HuH-7.5 (cell line): ENCODE data around the gene TIGIT.

Experiments
- DNase-seq: peaks from one replicate; pipeline ENCODE4 v3.0.0; 2011; ENCODE audit warnings: low spot score

Gene TIGIT

DNA sequence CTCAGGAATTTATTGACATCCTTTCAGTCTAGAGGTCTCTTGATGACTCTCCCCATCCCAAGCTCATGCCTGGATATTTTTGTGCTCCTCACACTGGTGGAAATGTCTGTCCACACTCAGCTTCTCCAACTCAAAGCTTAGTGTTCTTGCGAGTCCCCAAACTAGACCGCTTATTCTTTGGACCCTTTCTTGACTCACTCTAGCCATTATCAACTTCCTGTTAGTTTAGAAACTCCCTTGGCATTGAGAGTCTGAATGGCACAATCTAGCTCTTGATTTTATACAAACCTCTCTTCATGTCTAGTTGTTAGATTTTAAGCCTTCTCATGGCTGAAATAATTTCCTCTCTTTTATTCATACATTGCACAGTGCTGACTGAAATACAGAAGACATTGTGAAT, 19.6 kb downstream of the TIGIT start:
- no peak for DNase-seq

DNA sequence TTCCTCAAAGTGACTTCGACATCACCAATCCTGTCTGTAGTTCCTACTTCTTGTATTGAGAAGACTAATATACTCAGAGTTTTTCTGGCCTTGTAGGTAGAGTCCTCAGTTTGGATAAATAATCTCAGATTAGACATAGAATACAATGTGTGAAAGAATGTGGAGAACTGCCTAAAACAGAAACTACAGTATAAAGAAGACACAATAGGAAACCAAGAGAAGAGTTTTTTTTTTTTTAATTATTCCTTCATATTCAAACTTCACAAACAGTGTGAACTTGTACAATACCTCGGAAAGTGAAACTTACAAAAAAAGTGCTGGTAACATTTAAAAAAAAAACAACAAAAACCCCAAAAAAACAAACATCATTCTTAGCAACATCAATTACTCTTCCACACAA, 20.5 kb downstream of the TIGIT start:
- no peak for DNase-seq

DNA sequence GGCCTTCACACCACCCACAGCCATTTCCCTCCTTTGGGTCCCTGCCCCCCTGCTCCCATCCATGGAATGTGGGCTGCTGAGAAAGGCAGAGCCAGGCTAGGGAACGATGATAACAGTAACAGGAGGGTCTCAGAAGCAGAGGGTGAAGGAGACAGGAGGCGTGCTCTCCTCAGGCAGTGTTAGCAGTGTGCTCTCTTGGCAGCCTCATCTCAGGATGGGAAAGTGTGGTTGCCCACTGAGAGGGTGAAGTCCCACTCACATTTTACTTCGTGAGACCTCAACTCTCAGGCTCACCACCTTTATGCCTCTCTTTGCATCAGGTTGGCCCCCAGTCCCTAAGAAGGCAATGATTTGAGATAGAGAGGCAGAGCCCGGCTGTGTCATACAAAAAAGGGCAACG, 24.5 kb downstream of the TIGIT start:
- no peak for DNase-seq

DNA sequence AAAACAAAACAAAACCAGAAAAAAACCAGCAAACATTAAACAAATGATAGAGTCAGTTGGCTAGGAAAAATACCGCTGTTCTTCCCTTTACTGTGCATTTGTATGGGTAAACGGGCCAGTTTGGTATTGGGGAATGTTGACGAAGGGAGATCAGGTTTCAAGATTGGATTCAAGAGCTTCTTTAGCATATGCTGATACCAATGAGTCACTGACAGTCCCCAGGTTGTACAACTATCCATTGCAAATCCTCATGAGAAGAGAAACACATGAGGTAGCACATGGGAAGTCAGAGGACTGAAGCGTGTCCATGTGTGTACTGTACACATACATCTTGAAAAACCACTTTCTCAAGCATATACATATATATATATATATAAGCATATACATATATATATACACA, 25.6 kb downstream of the TIGIT start:
- DNase-seq = peak; percentile 40

DNA sequence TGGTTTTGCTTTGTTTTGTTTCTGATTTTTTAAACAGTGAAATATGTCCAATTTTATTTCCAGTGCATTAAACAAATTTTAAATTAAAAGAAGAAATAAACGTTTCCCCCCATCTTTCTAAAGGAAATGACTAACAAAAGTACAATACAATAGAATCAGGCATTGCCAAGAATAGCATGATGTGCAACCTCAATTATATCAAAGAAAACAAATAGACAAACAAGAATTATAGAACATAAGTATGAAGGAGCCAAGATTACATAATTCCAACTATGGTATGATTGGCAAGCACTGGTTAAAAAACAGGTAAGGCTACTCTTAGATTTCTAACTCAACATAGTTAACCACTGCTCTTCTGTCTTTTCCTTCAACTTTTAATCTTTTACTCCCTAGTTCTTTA, 26.4 kb downstream of the TIGIT start:
- DNase-seq = no peak

DNA sequence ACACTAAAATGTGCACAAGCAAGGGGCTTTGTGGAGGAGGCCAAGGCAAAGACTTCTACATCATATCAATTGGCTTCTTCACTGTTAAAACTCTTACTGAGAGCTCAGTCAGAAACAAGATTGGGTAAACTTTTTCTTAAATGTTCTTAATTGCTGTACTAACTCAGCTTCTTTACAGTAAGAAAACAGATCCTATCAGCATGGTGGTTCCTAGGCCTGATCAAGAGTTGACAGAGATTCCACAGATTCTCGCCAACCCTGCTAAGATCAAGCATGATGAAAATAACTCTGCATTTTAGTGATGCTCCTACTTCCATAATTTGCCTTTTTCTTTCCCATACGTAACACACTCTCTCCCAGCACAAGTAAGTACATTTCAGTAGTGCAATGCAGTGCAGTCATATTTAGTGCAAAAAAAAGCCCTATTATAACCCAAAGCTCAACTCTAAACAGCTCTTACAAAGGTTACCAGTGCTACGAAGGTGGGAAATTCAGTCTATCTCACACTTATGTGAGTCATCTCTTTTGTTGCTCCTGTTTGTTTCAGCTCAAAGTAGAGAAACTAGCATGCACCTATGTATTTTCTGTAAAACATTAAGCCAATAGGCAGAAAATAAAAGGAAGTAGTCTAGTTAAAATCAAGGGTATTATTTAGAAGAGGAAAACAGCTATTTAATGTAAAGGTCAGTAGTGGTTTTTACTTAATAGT, 29.9 kb downstream of the TIGIT start:
- no peak for DNase-seq

DNA sequence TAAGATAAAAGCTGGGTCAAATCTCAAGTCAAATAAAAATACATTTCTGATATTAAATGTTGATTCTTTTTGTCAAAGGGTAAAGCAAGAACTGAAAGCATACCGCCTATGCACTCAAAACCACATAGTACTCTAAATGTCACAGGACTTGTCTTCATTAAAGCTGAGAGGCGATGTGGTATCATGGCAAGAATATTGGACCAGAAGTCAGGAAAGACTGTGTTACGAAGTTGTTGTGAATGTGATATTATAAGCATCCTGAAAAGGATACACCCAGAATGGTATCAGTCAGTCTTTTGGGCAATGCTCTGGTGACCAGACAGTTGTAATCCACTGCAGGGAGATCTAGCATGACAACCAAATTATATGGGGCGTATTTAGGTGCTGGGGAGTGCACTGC, 33.8 kb downstream of the TIGIT start:
- no peak for DNase-seq

GRCh38 chr3:114328345-114328744, 34.5 kb downstream of the TIGIT start:
- DNase-seq = no peak

DNA sequence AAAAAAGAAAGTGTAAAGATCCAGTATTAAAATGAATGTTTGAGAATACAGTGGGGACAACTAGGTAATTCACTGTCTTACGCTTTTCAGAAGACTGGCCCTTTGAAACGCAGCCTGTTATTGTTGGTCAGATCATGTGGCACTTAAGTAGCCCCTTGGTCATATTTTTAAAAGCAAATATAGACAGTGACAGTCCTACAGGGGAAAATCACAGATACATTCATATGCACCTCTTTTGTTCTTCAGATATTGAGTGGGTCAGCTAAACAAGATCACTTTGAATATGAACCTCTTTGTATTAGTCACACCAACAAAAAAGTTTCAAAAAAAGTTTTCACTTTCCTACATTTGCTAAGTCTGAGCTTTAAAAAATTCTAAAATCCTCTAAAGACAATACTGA, 36.0 kb downstream of the TIGIT start:
- DNase-seq = no peak

DNA sequence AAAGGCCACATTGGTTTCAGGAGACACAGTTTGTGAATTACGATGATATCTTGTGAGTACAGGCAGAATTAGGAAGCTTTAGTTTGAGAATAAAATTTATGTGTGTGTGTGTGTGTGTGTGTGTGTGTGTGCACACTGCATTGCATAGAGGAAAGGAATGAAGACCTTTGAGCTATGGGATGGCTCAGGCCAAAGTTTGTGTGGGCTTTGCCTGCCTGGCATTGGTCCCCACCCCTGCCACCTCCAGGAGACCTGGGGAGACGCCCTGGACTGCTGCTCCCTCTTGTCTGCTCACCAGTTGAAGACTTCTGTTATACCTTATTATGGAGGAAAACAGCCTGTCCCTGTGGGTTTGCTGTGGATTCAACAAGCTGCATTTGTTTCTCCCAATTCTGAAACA, 37.2 kb downstream of the TIGIT start:
- DNase-seq = no peak

DNA sequence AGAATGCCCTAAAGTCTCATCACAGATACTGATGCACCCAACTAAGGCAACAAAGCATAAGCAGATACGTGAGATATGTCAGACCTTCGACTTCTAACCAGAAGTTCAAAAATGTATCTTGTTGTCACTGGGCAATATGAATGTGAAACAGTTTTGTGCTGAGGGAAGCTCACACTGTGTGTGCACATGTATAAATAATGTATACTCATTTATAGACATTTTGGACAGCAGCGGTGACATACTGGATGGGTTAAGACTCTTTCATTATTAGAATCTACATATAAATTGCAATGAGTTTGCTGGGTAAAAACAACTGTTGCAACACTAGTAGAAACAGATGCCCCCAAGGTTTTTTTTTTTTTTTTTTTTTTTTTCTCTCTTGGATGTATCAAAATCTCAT, 37.9 kb downstream of the TIGIT start:
- no peak for DNase-seq

GRCh38 chr3:114332342-114333179, 38.7 kb downstream of the TIGIT start:
- DNase-seq = no peak

GRCh38 chr3:114333180-114333922, 39.5 kb downstream of the TIGIT start:
- no peak for DNase-seq

GRCh38 chr3:114333923-114334240, 40.1 kb downstream of the TIGIT start:
- no peak for DNase-seq

- no peak for DNase-seq
Observed at GRCh38 chr3:114336122-114336697, 42.4 kb downstream of the TIGIT start.

DNA sequence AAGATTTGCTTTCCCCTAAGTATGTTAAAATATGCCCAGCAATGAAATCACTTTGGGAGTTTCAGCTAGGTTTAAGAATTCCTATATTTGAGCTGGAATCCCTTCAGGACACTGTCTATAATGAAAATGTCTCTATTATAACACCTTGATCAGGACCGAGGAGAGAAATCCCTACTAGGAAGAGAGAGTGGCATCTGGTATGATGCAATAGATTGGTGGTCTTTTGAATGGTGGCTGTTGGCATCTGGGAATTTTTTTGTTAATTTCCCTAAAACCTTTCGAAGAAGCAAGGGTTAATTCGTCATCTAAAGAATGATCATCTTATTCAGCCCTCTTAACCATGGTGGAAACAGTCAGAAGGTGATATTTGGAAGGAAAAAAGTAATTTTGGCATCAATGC, 43.0 kb downstream of the TIGIT start:
- no peak for DNase-seq

DNA sequence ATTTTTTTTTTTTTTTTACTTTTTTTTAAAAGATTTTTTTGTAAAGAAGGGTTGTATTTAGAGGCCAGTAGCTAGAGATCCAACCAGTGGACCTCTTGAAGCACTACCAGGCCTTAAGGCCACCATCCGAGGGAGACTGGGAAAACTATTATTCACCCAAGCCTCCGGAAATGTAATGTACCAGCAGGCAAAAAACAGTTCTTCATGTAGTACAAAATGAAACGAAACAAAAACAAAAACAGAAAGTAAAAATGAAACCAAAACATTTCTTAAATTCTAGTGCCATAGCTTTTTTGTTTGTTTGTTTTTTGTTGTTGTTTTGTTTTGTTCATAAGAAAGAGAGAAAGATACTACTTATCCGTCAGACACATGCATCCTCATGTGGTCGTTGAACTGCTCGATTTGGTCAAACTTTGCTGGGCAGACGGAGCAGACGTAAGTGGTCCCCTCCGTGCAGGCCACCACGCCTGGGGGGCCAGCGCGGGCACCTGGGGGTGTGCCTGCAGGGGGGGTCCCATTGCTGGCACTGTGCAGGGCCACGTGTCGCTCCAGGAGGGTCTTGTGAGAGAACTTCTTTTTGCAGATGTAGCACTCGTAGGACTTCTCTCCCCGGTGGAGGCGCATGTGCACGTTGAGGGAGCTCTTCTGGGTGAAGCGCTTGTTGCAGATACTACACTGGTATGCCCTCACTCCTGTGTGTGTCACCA, 45.0 kb downstream of the TIGIT start:
- DNase-seq = no peak

GRCh38 chr3:114344492-114344891, 50.7 kb downstream of the TIGIT start:
- no peak for DNase-seq

DNA sequence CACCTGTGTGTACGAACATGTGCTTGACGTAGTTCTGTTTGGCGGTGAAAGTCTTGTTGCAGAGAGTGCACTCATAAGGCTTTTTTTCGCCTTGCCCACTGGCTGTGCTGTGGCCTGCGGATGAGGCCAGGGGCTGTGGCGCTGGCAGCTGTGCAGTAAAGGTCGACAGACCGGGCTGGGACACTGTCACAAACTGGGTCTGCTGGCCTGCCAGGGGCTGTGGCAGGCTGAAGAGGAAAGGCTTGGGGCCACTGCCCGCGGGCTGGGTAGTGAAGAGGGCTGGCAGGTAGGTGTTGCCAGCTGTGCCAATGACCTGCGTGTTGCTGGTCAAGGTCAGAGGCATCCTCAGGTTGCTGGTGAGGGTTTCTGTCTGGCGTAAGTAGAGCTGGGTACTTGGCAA, 56.4 kb downstream of the TIGIT start:
- no peak for DNase-seq

GRCh38 chr3:114350690-114351089, 56.9 kb downstream of the TIGIT start:
- no peak for DNase-seq

- no peak for DNase-seq
Observed at GRCh38 chr3:114351123-114351821, 57.4 kb downstream of the TIGIT start.

DNA sequence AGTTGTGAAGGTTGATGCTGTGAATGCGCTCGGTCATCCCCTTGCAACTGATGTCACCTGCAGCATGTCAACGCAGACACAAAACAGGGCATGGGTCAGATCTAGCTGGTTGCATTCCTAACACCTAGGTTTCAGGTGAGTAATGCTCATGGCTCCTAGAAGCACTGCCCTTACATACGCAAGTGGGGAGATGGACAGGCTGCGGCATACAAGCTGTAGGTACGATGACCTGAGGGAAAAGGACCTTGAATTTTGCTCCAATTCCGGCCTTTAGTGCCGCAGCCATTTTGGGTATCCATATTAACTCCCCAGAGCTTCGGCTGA, 58.0 kb downstream of the TIGIT start:
- DNase-seq = no peak
